DOHH2 (cell line): Measurements from ENCODE around the gene PITPNC1.
"Not testable (repeated sequence)": the region's sequence is repeated elsewhere in the genome, so short reads cannot be mapped to it uniquely, and the experiment has no call there.

Source experiments
- H3F3A ChIP-seq: fragments of 200-600 bp; sonication (generic), shearing (Covaris generic); 2 replicates; pipeline ENCODE4 v1.6.0; 2016; ENCODE audit warnings: antibody characterized with exemption, mild to moderate bottlenecking; ENCODE audit not compliant: control insufficient read depth, insufficient read depth
- H3K27ac ChIP-seq: fragments of 200-600 bp; sonication (generic); 2 replicates; pipeline ENCODE4 v1.5.1; 2014; ENCODE audit warnings: low read depth, mild to moderate bottlenecking, low read length, moderate library complexity
- H3K27me3 ChIP-seq: fragments of 200-600 bp; sonication (generic); 2 replicates; pipeline ENCODE4 v1.6.1; 2014; ENCODE audit warnings: mild to moderate bottlenecking, low read length, mixed read lengths; ENCODE audit not compliant: control insufficient read depth
- H3K36me3 ChIP-seq: fragments of 200-600 bp; sonication (generic); 2 replicates; pipeline ENCODE4 v1.6.1; 2014; ENCODE audit warnings: mild to moderate bottlenecking, low read length, moderate library complexity, mixed read lengths; ENCODE audit not compliant: control insufficient read depth
- H3K4me1 ChIP-seq: fragments of 200-600 bp; sonication (generic); 2 replicates; pipeline ENCODE4 v1.6.1; 2014; ENCODE audit warnings: mild to moderate bottlenecking, low read length, mixed read lengths; ENCODE audit not compliant: control insufficient read depth
- H3K4me2 ChIP-seq: fragments of 200-600 bp; sonication (generic); 2 replicates; pipeline ENCODE4 v1.6.0; 2014; ENCODE audit warnings: mild to moderate bottlenecking, low read length, moderate library complexity
- H3K4me3 ChIP-seq: fragments of 200-600 bp; sonication (generic); 2 replicates; pipeline ENCODE4 v1.5.1; 2014; ENCODE audit warnings: mild to moderate bottlenecking, low read length, mixed read lengths
- H3K79me2 ChIP-seq: fragments of 200-600 bp; sonication (generic); 2 replicates; pipeline ENCODE4 v1.6.1; 2014; ENCODE audit warnings: mild to moderate bottlenecking, low read length, mixed read lengths; ENCODE audit not compliant: control insufficient read depth
- H3K9me2 ChIP-seq: fragments of 200-600 bp; sonication (generic); replicated peaks from 2 replicates; pipeline ENCODE4 v1.6.1; 2014; ENCODE audit warnings: mild to moderate bottlenecking, low read length, mixed read lengths; ENCODE audit not compliant: control insufficient read depth
- H3K9me3 ChIP-seq: fragments of 200-600 bp; sonication (generic); 2 replicates; pipeline ENCODE4 v1.6.1; 2014; ENCODE audit warnings: antibody characterized with exemption, low read length, mixed read lengths; ENCODE audit not compliant: control insufficient read depth, insufficient read depth
- H4K20me1 ChIP-seq: fragments of 200-600 bp; sonication (generic); 2 replicates; pipeline ENCODE4 v1.6.0; 2014; ENCODE audit warnings: low read depth, mild to moderate bottlenecking, antibody characterized with exemption, low read length, moderate library complexity; ENCODE audit not compliant: control insufficient read depth, insufficient read depth
- CTCF ChIP-seq: fragments of 200-600 bp; sonication (generic); IDR thresholded peaks from one replicate; pipeline ENCODE4 v1.5.1; 2014; ENCODE audit warnings: antibody characterized with exemption, mild to moderate bottlenecking, low read depth, low read length; ENCODE audit not compliant: poor library complexity, severe bottlenecking
- EZH2phosphoT487 ChIP-seq: fragments of 200-600 bp; sonication (generic); IDR thresholded peaks from 2 replicates; pipeline ENCODE4 v1.6.1; 2017; ENCODE audit warnings: borderline replicate concordance, mild to moderate bottlenecking, antibody characterized with exemption, low read length, moderate library complexity, mixed read lengths

PITPNC1 gene

GRCh38 chr17:67649891-67650290 lies 272.8 kb downstream of the PITPNC1 start:
- Histone ChIP-seq H3K4me1 (no peaks in the 10 kb centered on the region), H3K79me2 (no peaks in the 10 kb centered on the region), H3K9me2 (no peaks in the 10 kb centered on the region), H3K4me3 (no peak overlapping the region), H3K4me2 (no peak overlapping the region), H3K36me3 (no peaks in the 10 kb centered on the region), H3F3A (no peaks in the 10 kb centered on the region), H3K27me3 (0 out of 2 replicates have a peak, but pooled peaks cover 3% of the 10 kb centered on the region), H3K27ac (no peak overlapping the region), H4K20me1 (no peaks in the 10 kb centered on the region), H3K9me3 (no peaks in the 10 kb centered on the region)
- TF ChIP-seq CTCF (no peak), EZH2phosphoT487 (no peak)

DNA sequence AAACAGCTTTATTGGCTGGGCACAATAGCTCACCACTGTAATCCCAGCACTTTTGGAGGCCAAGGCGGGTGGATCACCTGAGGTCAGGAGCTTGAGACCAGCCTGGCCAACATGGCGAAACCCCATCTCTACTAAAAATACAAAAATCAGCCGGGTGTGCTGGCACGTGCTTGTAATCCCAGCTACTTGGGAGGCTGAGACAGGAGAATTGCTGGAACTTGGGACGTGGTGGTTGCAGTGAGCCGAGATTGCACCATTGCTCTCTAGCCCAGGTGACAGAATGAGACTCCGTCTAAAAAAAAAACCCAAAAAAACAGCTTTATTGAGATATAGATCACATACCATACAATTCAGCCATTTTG lies 274.1 kb downstream of the PITPNC1 start:
- H3K36me3 ChIP-seq, H3K27ac ChIP-seq, H3K4me3 ChIP-seq, H3K9me3 ChIP-seq, H3K79me2 ChIP-seq, H4K20me1 ChIP-seq, H3K9me2 ChIP-seq, H3K4me2 ChIP-seq, H3F3A ChIP-seq, H3K27me3 ChIP-seq, H3K4me1 ChIP-seq: not testable (repeated sequence)

- Histone ChIP-seq H3K4me1 (no peaks in the 10 kb centered on the region), H3K9me2 (no peaks in the 10 kb centered on the region), H3K36me3 (no peaks in the 10 kb centered on the region), H3K4me2 (no peak overlapping the region), H3K27ac (no peak overlapping the region), H3K4me3 (no peak overlapping the region), H3F3A (no peaks in the 10 kb centered on the region), H4K20me1 (no peaks in the 10 kb centered on the region), H3K79me2 (no peaks in the 10 kb centered on the region), H3K27me3 (0 out of 2 replicates have a peak, but pooled peaks cover 3% of the 10 kb centered on the region), H3K9me3 (0 out of 2 replicates have a peak, but pooled peaks cover 3% of the 10 kb centered on the region)
- TF ChIP-seq EZH2phosphoT487, result no peak
- TF ChIP-seq CTCF, result no peak
These were observed 275.4 kb downstream of the PITPNC1 start for GRCh38 chr17:67652433-67652832.

DNA sequence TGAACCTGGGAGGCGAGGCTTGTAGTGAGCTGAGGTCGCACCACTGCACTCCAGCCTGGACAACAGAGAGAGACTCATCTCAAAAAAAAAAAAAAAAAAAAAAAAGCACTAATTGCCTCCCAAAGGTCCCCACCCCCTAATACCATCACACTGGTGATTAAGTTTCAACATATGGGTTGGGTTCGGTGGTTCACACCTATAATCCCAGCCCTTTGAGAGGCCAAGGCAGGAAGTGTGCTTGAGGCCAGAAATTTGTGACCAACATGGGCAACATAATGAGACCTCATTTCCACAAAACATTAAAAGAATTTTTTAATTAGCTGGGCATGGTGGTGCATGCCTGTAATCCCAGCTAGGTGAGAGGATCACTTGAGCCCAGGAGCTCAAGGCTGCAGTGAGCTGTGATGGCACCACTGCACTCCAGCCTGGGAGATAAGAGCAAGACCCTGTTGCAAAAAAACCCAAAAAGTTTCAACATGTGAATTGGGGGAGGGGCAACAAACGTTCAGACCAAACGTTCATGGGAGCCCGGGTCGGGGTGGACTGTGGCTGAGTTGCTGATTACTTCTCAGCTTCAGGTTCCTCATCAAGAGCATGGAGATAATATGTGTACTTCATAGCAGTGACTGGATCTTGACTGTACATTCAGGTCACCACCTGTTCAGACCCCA lies 278.5 kb downstream of the PITPNC1 start:
- Histone ChIP-seq H3K27me3 (0 out of 2 replicates have a peak, but pooled peaks cover 3% of the 10 kb centered on the region), H3K27ac (no peak overlapping the region), H3K9me2 (no peaks in the 10 kb centered on the region), H4K20me1 (no peaks in the 10 kb centered on the region), H3K4me3 (no peak overlapping the region), H3K79me2 (no peaks in the 10 kb centered on the region), H3K4me2 (no peak overlapping the region), H3K4me1 (no peaks in the 10 kb centered on the region), H3F3A (no peaks in the 10 kb centered on the region), H3K9me3 (peaks cover 21% of the 10 kb centered on the region), H3K36me3 (no peaks in the 10 kb centered on the region)
- no peak for TF ChIP-seq CTCF
- TF ChIP-seq EZH2phosphoT487, result no peak
